AG04450 (cell line): ENCODE data around the gene STARD13. TPM values are rescaled to one million over a fixed set of nuclear protein-coding genes. Genes with fewer than 3 reads are reported as not detected.

Experiments
- CTCF ChIA-PET: fragments of 300-600, 350-600 bp; formaldehyde crosslinking; extraction: SDS; loops from one replicate; lab custom pipeline; 2022; ENCODE audit warnings: antibody characterized with exemption, inconsistent platforms; lab: Charles Lee
- POLR2A ChIA-PET: fragments of 350-600 bp; formaldehyde crosslinking; extraction: SDS; loops from one replicate; lab custom pipeline; 2021; ENCODE audit warnings: antibody characterized with exemption, inconsistent platforms; lab: Yijun Ruan, JAX
- DNase-seq: peaks from one replicate; pipeline ENCODE4 v3.0.0-alpha.2; 2011; ENCODE audit warnings: low read depth, low spot score
- H3K27ac ChIP-seq: one replicate; pipeline ENCODE4 v1.5.1; 2012; ENCODE audit warnings: low read depth, low read length, control low read depth
- H3K27me3 ChIP-seq: one replicate; pipeline ENCODE4 v1.6.0; 2012; ENCODE audit warnings: low read length; ENCODE audit not compliant: control insufficient read depth, insufficient read depth
- H3K4me3 ChIP-seq: 2 replicates; pipeline ENCODE4 v1.5.1; 2011; ENCODE audit warnings: mild to moderate bottlenecking, low read depth, low read length, control low read depth
- H3K9me3 ChIP-seq: 2 replicates; pipeline ENCODE4 v1.5.1; 2012; ENCODE audit warnings: low read length; ENCODE audit not compliant: control insufficient read depth, insufficient read depth
- CTCF ChIP-seq: IDR thresholded peaks from 2 replicates; pipeline ENCODE4 v1.5.1; 2011; ENCODE audit warnings: low read depth, low read length, control low read depth, inconsistent platforms
- polyA plus RNA-seq: library from polyadenylated mRNA; depleted of rRNA; stranded (reverse); fragments of >200 nt; gene quantifications from 2 replicates; pipeline ENCODE4 v1.2.3, GENCODE V29; 2011

Gene STARD13
- polyA plus RNA-seq, 1 experiment = 27.7 TPM

DNA sequence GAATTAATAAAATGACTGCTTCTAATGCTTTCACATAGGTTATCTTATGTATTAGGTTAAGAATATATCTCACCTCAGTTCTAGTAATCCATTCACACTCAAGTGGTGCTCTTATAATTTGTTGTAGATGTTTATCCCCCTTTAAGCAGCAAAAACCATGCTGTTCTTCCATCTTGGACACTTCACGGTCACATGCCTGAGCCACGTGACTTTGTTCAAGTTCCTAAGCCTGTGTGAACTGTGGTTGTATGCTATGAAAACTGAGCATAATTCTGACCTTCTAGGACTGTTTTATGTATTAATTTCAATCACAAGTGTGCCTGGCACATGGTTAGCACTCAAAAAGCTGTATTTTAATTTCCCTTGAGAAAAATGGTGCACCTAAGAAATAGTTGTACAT is 41.2 kb upstream of the STARD13 start:
- Histone ChIP-seq H3K27ac (no peak overlapping the region), H3K9me3 (no peaks in the 10 kb centered on the region), H3K4me3 (no peak overlapping the region), H3K27me3 (no peaks in the 10 kb centered on the region)
- CTCF ChIA-PET = interaction anchor here (1.3 to 1.6 kb wide), 2 partner anchors 20 to 216 kb away, joined by 3 to 4 read pairs; no protein-coding TSS in a partner anchor
- POLR2A ChIA-PET = no interaction called here
- no peak for DNase-seq
- no peak for TF ChIP-seq CTCF

GRCh38 chr13:33326246-33326645 is 40.7 kb upstream of the STARD13 start:
- Histone ChIP-seq H3K4me3 (no peak overlapping the region), H3K27me3 (no peaks in the 10 kb centered on the region), H3K9me3 (no peaks in the 10 kb centered on the region), H3K27ac (no peak overlapping the region)
- ChIA-PET CTCF (interaction anchor here (1.3 to 1.6 kb wide), 2 partner anchors 20 to 217 kb away, joined by 3 to 4 read pairs; no protein-coding TSS in a partner anchor), POLR2A (no interaction called here)
- no peak for DNase-seq
- TF ChIP-seq CTCF = no peak

GRCh38 chr13:33323801-33324510 is 38.4 kb upstream of the STARD13 start:
- TF ChIP-seq CTCF = no peak
- Histone ChIP-seq H3K27me3 (no peaks in the 10 kb centered on the region), H3K9me3 (no peaks in the 10 kb centered on the region), H3K27ac (peak overlapping the region; percentile 49), H3K4me3 (no peak overlapping the region)
- CTCF ChIA-PET = interaction anchor here (0.7 to 1.5 kb wide), 3 partner anchors 16 to 219 kb away, joined by 3 to 4 read pairs (median 3); partner anchors contain the start of gene STARD13
- DNase-seq = no peak
- POLR2A ChIA-PET = no interaction called here

GRCh38 chr13:33322965-33323668 is 37.6 kb upstream of the STARD13 start:
- no peak overlapping the region for H3K4me3 ChIP-seq
- H3K27ac ChIP-seq = peak overlapping the region; percentile 91
- POLR2A ChIA-PET = interaction anchor here (1.5 to 1.9 kb wide), 3 partner anchors 33 to 109 kb away, joined by 3 to 7 read pairs (median 3); partner anchors contain the start of gene STARD13
- no peaks in the 10 kb centered on the region for H3K9me3 ChIP-seq
- DNase-seq = no peak
- no peak for TF ChIP-seq CTCF
- CTCF ChIA-PET = interaction anchor here (1.3 to 1.5 kb wide), 2 partner anchors 17 to 220 kb away, joined by 3 to 4 read pairs; no protein-coding TSS in a partner anchor
- H3K27me3 ChIP-seq = no peaks in the 10 kb centered on the region
